Measurements from ENCODE around the gene EP300.

EP300 gene

GRCh38 chr22:41091132-41092022 is 1.0 kb upstream of the EP300 start (continued):
- TF ChIP-seq ZNF544 (tag by site-specific recombination; IDR thresholded peaks at IDR 0.05) (no peak), ZNF18 (tag by site-specific recombination; IDR thresholded peaks at IDR 0.05) (peak; percentile 82), SP7 (tag by site-specific recombination; IDR thresholded peaks at IDR 0.05) (peak; percentile 77), ZNF19 (tag by site-specific recombination; IDR thresholded peaks at IDR 0.05; ENCODE audit: low read depth) (no peak), ZNF174 (tag by site-specific recombination; IDR thresholded peaks at IDR 0.05) (no peak), ATF2 (tag by site-specific recombination; IDR thresholded peaks at IDR 0.05; ENCODE audit: low read depth) (no peak), ZNF416 (tag by site-specific recombination; IDR thresholded peaks at IDR 0.05) (no peak), ZEB2 (tag by site-specific recombination; IDR thresholded peaks at IDR 0.05) (peak; percentile 98), ZNF138 (tag by site-specific recombination; IDR thresholded peaks at IDR 0.05; ENCODE audit: borderline replicate concordance) (no peak), FEZF1 (tag by site-specific recombination; IDR thresholded peaks at IDR 0.05) (no peak), KLF16 (tag by site-specific recombination; IDR thresholded peaks at IDR 0.05) (peak; percentile 82), ZBTB49 (tag by site-specific recombination; IDR thresholded peaks at IDR 0.05; ENCODE audit: low read depth) (no peak), ZNF830 (tag by site-specific recombination; IDR thresholded peaks at IDR 0.05; ENCODE audit: low read depth) (no peak), YY1 (tag by site-specific recombination; IDR thresholded peaks at IDR 0.05) (peak; percentile 91), ZNF704 (tag by site-specific recombination; IDR thresholded peaks at IDR 0.05) (no peak), ZNF561 (tag by site-specific recombination; IDR thresholded peaks at IDR 0.05; ENCODE audit: borderline replicate concordance) (peak; percentile 39; the same call in 1 of the 2 replicates), ZNF23 (tag by site-specific recombination; IDR thresholded peaks at IDR 0.05; ENCODE audit: borderline replicate concordance) (no peak), ZFP69B (tag by site-specific recombination; IDR thresholded peaks at IDR 0.05) (peak; percentile 67), ZNF549 (tag by site-specific recombination; IDR thresholded peaks at IDR 0.05) (no peak), ZFHX2 (tag by site-specific recombination; conservative IDR thresholded peaks at IDR 0.05) (peak; percentile 58), ZNF76 (tag by site-specific recombination; IDR thresholded peaks at IDR 0.05; ENCODE audit: borderline replicate concordance, low read depth) (peak; percentile 70), ZNF398 (tag by site-specific recombination; IDR thresholded peaks at IDR 0.05) (peak; percentile 99), OSR2 (tag by site-specific recombination; IDR thresholded peaks at IDR 0.05) (peak; percentile 46; the same call in 1 of the 2 replicates), ZNF555 (tag by site-specific recombination; conservative IDR thresholded peaks at IDR 0.05) (no peak), SETDB1 (IDR thresholded peaks at IDR 0.05; ENCODE audit: insufficient read length, low read length) (no peak), ZNF501 (tag by site-specific recombination; IDR thresholded peaks at IDR 0.05) (peak; percentile 44), BCL11A (tag by site-specific recombination; IDR thresholded peaks at IDR 0.05; ENCODE audit: low read depth) (peak; percentile 82), ZNF792 (tag by site-specific recombination; IDR thresholded peaks at IDR 0.05) (peak; percentile 63; the same call in 1 of the 2 replicates), ZSCAN23 (tag by site-specific recombination; IDR thresholded peaks at IDR 0.05) (peak; percentile 27; the same call in 1 of the 2 replicates), ELK4 (IDR thresholded peaks at IDR 0.05; ENCODE audit: borderline replicate concordance, low read depth, low read length) (peak; percentile 81; the same call in 1 of the 2 replicates)

All from HEK293 (cell line).